Naive thymus-derived CD4-positive, alpha-beta T cell (primary cell): ENCODE results near the gene MYCBP2. TPM values are rescaled to one million over a fixed set of nuclear protein-coding genes. Genes with fewer than 3 reads are reported as not detected.

Source experiments
- ATAC-seq: fragments of 150-1000 bp; cut with Tn5 transposase; 2 replicates; pipeline ENCODE4 v1.10.0; 2021; ENCODE audit warnings: mild to moderate bottlenecking, moderate library complexity
- CTCF ChIA-PET: fragments of 350-600 bp; sonication (Branson Sonifier 250); formaldehyde crosslinking; loops from one replicate; lab custom pipeline; 2021; ENCODE audit warnings: antibody characterized with exemption; lab: Charles Lee
- POLR2A ChIA-PET: fragments of 350-600 bp; sonication (Branson Sonifier 250); formaldehyde crosslinking; loops from one replicate; lab custom pipeline; 2021; ENCODE audit warnings: antibody characterized with exemption, inconsistent platforms; lab: Charles Lee
- DNase-seq, 9 donors: peaks; one replicate each; pipeline versions ENCODE4 v3.0.0 to v3.0.0-alpha.2; 2020 to 2022; ENCODE audit warnings: mixed read lengths in 1 of 9
- H3K27ac ChIP-seq: one replicate; pipeline ENCODE4 v1.7.0; 2013; ENCODE audit warnings: mild to moderate bottlenecking, low read depth, low read length, moderate library complexity
- H3K27me3 ChIP-seq, 2 donors: one replicate each; pipeline ENCODE4 v1.7.0; 2013; ENCODE audit warnings: low read length in 2 of 2, mild to moderate bottlenecking in 2 of 2, moderate library complexity in 2 of 2; ENCODE audit not compliant: control insufficient read depth in 2 of 2, insufficient read depth in 2 of 2
- H3K36me3 ChIP-seq, 3 experiments: 1 replicate in 2 of 3; 2 replicates in 1 of 3; pipeline ENCODE4 v1.7.0; 2013; ENCODE audit warnings: low read length in 3 of 3, mild to moderate bottlenecking in 3 of 3, moderate library complexity in 1 of 3; ENCODE audit not compliant: insufficient read depth in 3 of 3, control insufficient read depth in 2 of 3
- H3K4me1 ChIP-seq, 2 donors: one replicate each; pipeline ENCODE4 v1.7.0; 2013; ENCODE audit warnings: low read length in 2 of 2, mild to moderate bottlenecking in 2 of 2, moderate library complexity in 1 of 2; ENCODE audit not compliant: control insufficient read depth in 2 of 2, insufficient read depth in 2 of 2
- H3K4me3 ChIP-seq: 2 replicates; pipeline ENCODE4 v1.7.0; 2013; ENCODE audit warnings: mild to moderate bottlenecking, low read length
- H3K9me3 ChIP-seq, 3 experiments: 1 replicate in 2 of 3; 2 replicates in 1 of 3; pipeline ENCODE4 v1.7.0; 2013; ENCODE audit warnings: low read length in 3 of 3; ENCODE audit not compliant: control insufficient read depth in 2 of 3
- H3K27ac Mint-ChIP-seq, 9 donors: one replicate each; pipeline ENCODE4 v1.8.0; 2020 to 2022; ENCODE audit warnings: mixed read lengths in 9 of 9, mild to moderate bottlenecking in 8 of 9, moderate library complexity in 5 of 9, inconsistent platforms in 2 of 9
- H3K27me3 Mint-ChIP-seq, 5 donors: one replicate each; pipeline ENCODE4 v1.8.0; 2021 to 2022; ENCODE audit warnings: mixed read lengths in 5 of 5, mild to moderate bottlenecking in 1 of 5
- H3K36me3 Mint-ChIP-seq, 5 donors: one replicate each; pipeline ENCODE4 v1.8.0; 2020 to 2022; ENCODE audit warnings: mixed read lengths in 5 of 5, mild to moderate bottlenecking in 3 of 5, inconsistent platforms in 1 of 5
- H3K4me1 Mint-ChIP-seq, 7 donors: one replicate each; pipeline ENCODE4 v1.8.0; 2020 to 2022; ENCODE audit warnings: mixed read lengths in 7 of 7, mild to moderate bottlenecking in 3 of 7, inconsistent platforms in 1 of 7
- H3K4me3 Mint-ChIP-seq, 10 donors: one replicate each; pipeline ENCODE4 v1.8.0; 2020 to 2022; ENCODE audit warnings: mild to moderate bottlenecking in 10 of 10, mixed read lengths in 10 of 10, moderate library complexity in 6 of 10, inconsistent platforms in 2 of 10
- H3K9me3 Mint-ChIP-seq, 11 donors: one replicate each; pipeline ENCODE4 v1.8.0; 2020 to 2022; ENCODE audit warnings: mixed read lengths in 11 of 11, mild to moderate bottlenecking in 4 of 11, inconsistent platforms in 1 of 11, moderate library complexity in 1 of 11
- intact Hi-C, 2 donors: fragments of 100-400 bp; cut with micrococcal nuclease; formaldehyde crosslinking; loops; one replicate each; pipeline ENCODE4 v1.15.1; 2023
- polyA plus RNA-seq, 2 donors: library from polyadenylated mRNA; unstranded; fragments of 300-500 nt; fragmentation: Illumina TruSeq; gene quantifications; one replicate each; pipeline ENCODE4 v1.2.3, GENCODE V29; 2021
- total RNA-seq, 6 experiments: library from RNA in 5 of 6; stranded (reverse) in 5 of 6; gene quantifications; 1 replicate in 5 of 6; 2 replicates in 1 of 6; pipeline ENCODE4 v1.2.3 and lab custom pipeline; 2021 to 2026

MYCBP2 gene
- total and polyA plus RNA-seq, 7 experiments from 2014 or later = 38.8 to 216 (median 162) TPM

DNA sequence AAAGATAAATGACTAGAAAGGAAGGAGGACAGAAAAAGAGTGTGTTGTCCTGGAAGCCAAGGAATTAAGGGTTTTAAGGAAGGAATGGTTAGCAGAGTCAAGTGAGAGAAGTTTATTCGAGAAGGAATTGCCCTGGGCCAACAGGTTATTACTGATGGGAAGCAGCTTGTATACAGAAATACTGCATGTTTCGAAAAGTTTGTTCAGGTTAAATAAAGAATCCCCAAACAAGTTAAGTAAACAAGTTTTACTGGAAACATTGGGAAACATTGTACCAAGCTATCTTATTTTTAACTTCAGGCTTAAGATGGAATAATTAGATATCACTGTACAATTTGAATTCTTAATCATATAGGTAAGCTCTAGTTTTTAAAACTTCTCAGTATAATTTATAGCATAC lies 271.7 kb downstream of the MYCBP2 start:
- H3K4me1 Mint-ChIP-seq = no peaks in the 10 kb centered on the region
- POLR2A ChIA-PET = interaction anchor here (1.5 kb wide), 1 partner anchor 13 kb away, joined by 3 read pairs; no protein-coding TSS in a partner anchor
- Histone ChIP-seq H3K27ac (no peak overlapping the region), H3K9me3 (no peaks in the 10 kb centered on the region), H3K27me3 (no peaks in the 10 kb centered on the region), H3K36me3 (peaks cover 9 to 87% (median 42%) of the 10 kb centered on the region in 3 experiments), H3K4me3 (no peak overlapping the region), H3K4me1 (no peaks in the 10 kb centered on the region)
- peaks cover 0 to 2% (median 0%) of the 10 kb centered on the region in 11 donors for H3K9me3 Mint-ChIP-seq
- DNase-seq (no peak), ATAC-seq (no peak)
- no peak overlapping the region for H3K4me3 Mint-ChIP-seq
- H3K27ac Mint-ChIP-seq = peak overlapping the region in 5 of 9 donors; percentile 5 to 72 (median 26)
- CTCF ChIA-PET = interaction anchor here (0.8 kb wide), 1 partner anchor 120 kb away, joined by 3 read pairs; no protein-coding TSS in a partner anchor
- peaks cover 27 to 52% (median 33%) of the 10 kb centered on the region in 5 donors for H3K36me3 Mint-ChIP-seq
- H3K27me3 Mint-ChIP-seq = no peaks in the 10 kb centered on the region
- intact Hi-C loops = loop anchor here in 1 of 2 donors (2.0 to 5.0 kb wide), 2 partner anchors 28 to 37 kb away; partner anchors contain the start of gene FBXL3

DNA sequence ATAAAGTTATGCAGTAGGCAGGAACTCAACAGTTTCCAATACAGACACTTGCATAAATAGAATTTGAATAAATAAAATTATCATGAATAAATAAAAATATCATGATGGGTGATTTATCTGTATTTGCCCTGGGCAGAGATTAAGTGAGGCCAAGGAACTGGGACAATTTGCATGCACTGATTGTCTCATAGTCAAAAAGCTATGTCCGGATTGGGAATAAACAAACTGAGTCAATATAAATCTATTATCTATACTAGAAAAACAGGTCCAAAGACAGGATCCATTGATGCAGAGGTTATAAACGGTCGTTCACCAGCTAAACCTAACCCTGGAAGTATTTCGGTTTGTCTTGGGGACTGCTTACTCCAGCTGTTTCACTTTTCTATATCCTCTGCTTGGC lies 273.7 kb downstream of the MYCBP2 start:
- Histone ChIP-seq H3K4me1 (no peaks in the 10 kb centered on the region), H3K36me3 (peaks cover 9 to 92% (median 40%) of the 10 kb centered on the region in 3 experiments), H3K9me3 (no peaks in the 10 kb centered on the region), H3K27me3 (no peaks in the 10 kb centered on the region), H3K27ac (no peak overlapping the region), H3K4me3 (no peak overlapping the region)
- DNase-seq (no peak), ATAC-seq (no peak)
- POLR2A ChIA-PET = no interaction called here
- Mint-ChIP-seq H3K27ac (peak overlapping the region in 1 of 9 donors; percentile 23), H3K4me3 (no peak overlapping the region), H3K27me3 (no peaks in the 10 kb centered on the region), H3K4me1 (peaks cover 0 to 8% (median 0%) of the 10 kb centered on the region in 7 donors), H3K36me3 (peaks cover 34 to 67% (median 47%) of the 10 kb centered on the region in 5 donors), H3K9me3 (peaks cover 0 to 2% (median 0%) of the 10 kb centered on the region in 11 donors)
- intact Hi-C loops = no loop called here
- CTCF ChIA-PET = no interaction called here

DNA sequence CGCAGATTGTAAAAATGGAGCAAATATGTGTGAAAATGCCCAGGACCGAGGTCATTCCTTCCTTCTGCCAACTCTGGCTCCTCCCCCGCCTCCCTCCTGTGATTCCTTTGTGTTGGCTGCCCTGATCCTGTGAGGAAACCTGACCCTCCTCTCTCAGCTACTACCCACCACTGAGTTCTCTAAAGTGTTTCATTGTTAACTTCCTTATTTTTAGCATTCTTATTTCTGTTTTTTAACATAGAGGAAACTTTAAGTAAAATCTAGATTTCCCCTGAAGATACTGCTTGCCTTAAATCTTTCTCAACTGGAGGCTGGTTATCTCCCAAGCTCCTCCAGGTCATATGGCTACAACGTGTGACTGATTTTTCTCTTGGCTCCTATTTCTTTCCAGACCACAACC lies 278.2 kb downstream of the MYCBP2 start:
- no peaks in the 10 kb centered on the region for H3K27me3 ChIP-seq
- Mint-ChIP-seq H3K9me3 (peaks cover 0 to 2% (median 0%) of the 10 kb centered on the region in 11 donors), H3K4me1 (peaks cover 0 to 8% (median 0%) of the 10 kb centered on the region in 7 donors), H3K27ac (peak overlapping the region in 8 of 9 donors; percentile 8 to 85 (median 34)), H3K27me3 (no peaks in the 10 kb centered on the region), H3K4me3 (no peak overlapping the region), H3K36me3 (peaks cover 28 to 60% (median 39%) of the 10 kb centered on the region in 5 donors)
- peaks cover 8 to 73% (median 23%) of the 10 kb centered on the region in 3 experiments for H3K36me3 ChIP-seq
- no peak overlapping the region for H3K4me3 ChIP-seq
- H3K27ac ChIP-seq = peak overlapping the region; percentile 3
- ChIA-PET CTCF (no interaction called here), POLR2A (no interaction called here)
- H3K9me3 ChIP-seq = no peaks in the 10 kb centered on the region
- intact Hi-C loops = no loop called here
- DNase-seq = no peak
- ATAC-seq = peak; percentile 22
- H3K4me1 ChIP-seq = no peaks in the 10 kb centered on the region

DNA sequence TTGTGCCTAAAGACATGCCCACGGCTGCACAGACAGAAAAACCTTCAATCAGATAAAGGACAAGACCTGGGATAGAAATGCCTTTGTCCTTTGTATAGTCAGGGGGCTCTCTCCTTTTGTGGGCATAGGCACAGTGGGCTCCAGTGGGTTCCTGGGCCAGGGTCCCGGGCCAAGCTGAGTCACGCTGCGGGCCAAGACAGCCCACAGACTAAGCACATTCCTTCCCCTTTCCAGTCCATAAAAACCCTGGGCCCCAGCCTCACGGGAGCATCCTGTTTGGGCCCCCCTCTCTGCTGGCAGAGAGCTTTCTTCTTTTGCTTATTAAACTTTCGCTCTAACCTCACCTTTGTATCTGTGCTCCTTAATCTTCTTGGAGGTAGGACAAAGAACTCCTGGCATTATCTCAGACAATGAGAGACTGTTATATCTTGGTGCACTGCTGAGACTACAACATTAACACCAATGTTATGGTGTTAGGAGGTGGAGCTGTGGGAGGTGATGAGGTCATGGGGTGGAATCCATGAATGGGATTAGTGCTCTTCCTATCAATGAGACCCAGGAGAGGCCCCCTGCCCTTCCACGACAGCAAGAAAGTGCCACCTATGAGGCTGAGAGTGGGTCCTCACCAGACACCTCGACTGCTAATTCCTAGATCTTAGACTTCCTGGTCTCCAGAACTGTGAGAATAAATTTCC lies 279.1 kb downstream of the MYCBP2 start:
- peak overlapping the region in 7 of 9 donors; percentile 5 to 65 (median 10) for H3K27ac Mint-ChIP-seq

DNA sequence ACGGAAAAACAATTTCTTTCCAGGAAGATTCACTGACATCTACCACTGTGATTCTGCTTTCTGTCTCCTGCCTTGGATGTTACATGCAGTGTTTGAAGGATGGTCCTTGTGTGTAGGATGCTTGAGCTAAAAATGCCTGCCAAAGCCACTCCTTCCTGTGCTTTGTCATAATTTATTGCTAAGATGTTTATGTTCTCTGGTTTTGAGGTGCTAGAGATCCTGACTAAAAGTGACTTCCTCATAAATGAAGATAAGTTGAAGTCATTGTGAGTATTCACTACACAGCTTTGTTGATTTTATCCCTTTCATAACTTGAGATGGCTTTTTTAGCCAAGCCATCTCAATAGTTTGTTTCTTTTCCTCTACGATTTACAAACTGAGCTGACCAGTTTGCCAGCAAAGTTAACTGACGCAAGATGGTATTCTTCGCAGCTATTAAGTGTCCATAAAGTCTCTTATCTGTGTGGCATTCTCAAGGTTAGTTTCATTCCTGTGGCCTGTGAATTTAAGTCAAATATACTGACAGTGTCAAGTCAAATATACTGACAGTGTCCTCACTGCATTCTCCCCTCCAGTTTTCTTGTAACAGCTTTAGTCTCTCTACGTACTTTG lies 284.2 kb downstream of the MYCBP2 start:
- Histone ChIP-seq H3K36me3 (peaks cover 0 to 21% (median 3%) of the 10 kb centered on the region in 3 experiments), H3K27me3 (no peaks in the 10 kb centered on the region), H3K9me3 (no peaks in the 10 kb centered on the region), H3K27ac (no peak overlapping the region), H3K4me3 (no peak overlapping the region), H3K4me1 (no peaks in the 10 kb centered on the region)
- peak overlapping the region in 7 of 9 donors; percentile 2 to 78 (median 6) for H3K27ac Mint-ChIP-seq
- POLR2A ChIA-PET = interaction anchor here (0.8 to 1.4 kb wide), 4 partner anchors 12 to 51 kb away, joined by 3 to 5 read pairs (median 4); partner anchors contain the start of genes CLN5 and FBXL3
- CTCF ChIA-PET = interaction anchor here (0.8 kb wide), 1 partner anchor 37 kb away, joined by 3 read pairs; no protein-coding TSS in a partner anchor
- H3K4me3 Mint-ChIP-seq = no peak overlapping the region
- DNase-seq = no peak
- H3K9me3 Mint-ChIP-seq = peaks cover 0 to 3% (median 0%) of the 10 kb centered on the region in 11 donors
- peak; percentile 37 for ATAC-seq
- H3K36me3 Mint-ChIP-seq = peaks cover 5 to 23% (median 13%) of the 10 kb centered on the region in 5 donors
- H3K4me1 Mint-ChIP-seq = peaks cover 0 to 14% (median 4%) of the 10 kb centered on the region in 7 donors
- intact Hi-C loops = no loop called here
- H3K27me3 Mint-ChIP-seq = no peaks in the 10 kb centered on the region

More for the DNA sequence above, 279.1 kb downstream of the MYCBP2 start:
- H3K27me3 Mint-ChIP-seq = no peaks in the 10 kb centered on the region
- no peaks in the 10 kb centered on the region for H3K27me3 ChIP-seq
- H3K4me3 ChIP-seq = no peak overlapping the region
- peaks cover 4 to 66% (median 19%) of the 10 kb centered on the region in 3 experiments for H3K36me3 ChIP-seq
- intact Hi-C loops = no loop called here
- H3K4me1 ChIP-seq = no peaks in the 10 kb centered on the region
- ChIA-PET POLR2A (interaction anchor here (1.2 kb wide), 1 partner anchor 22 kb away, joined by 3 read pairs; no protein-coding TSS in a partner anchor), CTCF (no interaction called here)
- H3K9me3 Mint-ChIP-seq = peaks cover 0 to 2% (median 0%) of the 10 kb centered on the region in 11 donors
- no peak overlapping the region for H3K27ac ChIP-seq
- no peak for DNase-seq
- peaks cover 0 to 9% (median 5%) of the 10 kb centered on the region in 7 donors for H3K4me1 Mint-ChIP-seq
- no peak for ATAC-seq
- peaks cover 27 to 59% (median 38%) of the 10 kb centered on the region in 5 donors for H3K36me3 Mint-ChIP-seq
- H3K4me3 Mint-ChIP-seq = no peak overlapping the region
- no peaks in the 10 kb centered on the region for H3K9me3 ChIP-seq

DNA sequence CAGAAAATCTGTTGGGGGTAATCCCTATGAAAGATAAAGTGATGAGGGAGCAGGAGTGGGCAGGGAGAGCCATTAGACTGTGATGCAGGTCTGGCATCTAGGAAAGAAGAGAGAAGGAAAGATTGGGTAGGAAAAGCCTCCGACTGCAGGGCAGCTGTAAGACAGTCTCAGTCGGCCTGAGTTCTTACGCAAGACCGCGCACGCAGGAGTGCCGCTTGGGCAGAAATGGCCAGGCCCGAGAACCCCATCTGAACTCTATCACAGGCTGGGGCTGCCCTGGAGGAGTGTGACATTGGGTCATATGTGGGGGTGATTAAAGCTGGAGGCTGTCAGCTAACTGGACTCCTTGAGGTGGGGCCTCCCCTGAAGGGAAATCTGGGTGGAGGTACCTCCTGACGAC lies 286.1 kb downstream of the MYCBP2 start:
- Mint-ChIP-seq H3K4me1 (peaks cover 0 to 14% (median 4%) of the 10 kb centered on the region in 7 donors), H3K36me3 (peaks cover 0 to 9% (median 2%) of the 10 kb centered on the region in 5 donors), H3K27me3 (no peaks in the 10 kb centered on the region), H3K4me3 (no peak overlapping the region), H3K27ac (peak overlapping the region in 2 of 9 donors; percentile 23 to 60), H3K9me3 (peaks cover 0 to 3% (median 0%) of the 10 kb centered on the region in 11 donors)
- Histone ChIP-seq H3K27ac (no peak overlapping the region), H3K9me3 (no peaks in the 10 kb centered on the region), H3K36me3 (peaks cover 0 to 4% (median 3%) of the 10 kb centered on the region in 3 experiments), H3K4me1 (no peaks in the 10 kb centered on the region), H3K27me3 (no peaks in the 10 kb centered on the region), H3K4me3 (no peak overlapping the region)
- no peak for ATAC-seq
- DNase-seq = no peak
- intact Hi-C loops = no loop called here
- POLR2A ChIA-PET = no interaction called here
- CTCF ChIA-PET = no interaction called here
